Activated T-cell treated with anti-CD3 and anti-CD28 coated beads for 24 hours (primary cell): ENCODE measurements around the gene LDB3.
A peak's percentile ranks its signal among the peaks of the same experiment; 100 is the strongest.

Source experiments
- DNase-seq: peaks from one replicate; pipeline ENCODE4 v3.0.0-alpha.2; 2020; ENCODE audit warnings: low read depth

The LDB3 gene

GRCh38 chr10:86685893-86686632, 17.8 kb downstream of the LDB3 start:
- no peak for DNase-seq

GRCh38 chr10:86686972-86687371, 18.7 kb downstream of the LDB3 start:
- no peak for DNase-seq

GRCh38 chr10:86687750-86688149, 19.4 kb downstream of the LDB3 start:
- no peak for DNase-seq

- peak; percentile 35 for DNase-seq
Observed at GRCh38 chr10:86688398-86688921, 20.1 kb downstream of the LDB3 start.

- no peak for DNase-seq
Observed at GRCh38 chr10:86689146-86689545, 20.8 kb downstream of the LDB3 start.

GRCh38 chr10:86690231-86690630, 21.9 kb downstream of the LDB3 start:
- DNase-seq = no peak

- no peak for DNase-seq
Observed at GRCh38 chr10:86690657-86691084, 22.4 kb downstream of the LDB3 start.

- no peak for DNase-seq
Observed at GRCh38 chr10:86691333-86692022, 23.2 kb downstream of the LDB3 start.

GRCh38 chr10:86692023-86692514, 23.8 kb downstream of the LDB3 start:
- no peak for DNase-seq

- DNase-seq = no peak
Observed at GRCh38 chr10:86692664-86693063, 24.4 kb downstream of the LDB3 start.

- no peak for DNase-seq
Observed at GRCh38 chr10:86693275-86693674, 25.0 kb downstream of the LDB3 start.

- DNase-seq = peak; percentile 4
Observed at GRCh38 chr10:86693721-86694369, 25.5 kb downstream of the LDB3 start.

- no peak for DNase-seq
Observed at GRCh38 chr10:86698207-86698940, 30.1 kb downstream of the LDB3 start.

- no peak for DNase-seq
Observed at GRCh38 chr10:86699125-86699524, 30.8 kb downstream of the LDB3 start.

GRCh38 chr10:86699541-86699940, 31.2 kb downstream of the LDB3 start:
- DNase-seq = no peak

GRCh38 chr10:86699991-86700840, 31.9 kb downstream of the LDB3 start:
- DNase-seq = no peak

GRCh38 chr10:86700851-86701617, 32.7 kb downstream of the LDB3 start:
- no peak for DNase-seq

GRCh38 chr10:86703176-86703575, 34.9 kb downstream of the LDB3 start:
- DNase-seq = no peak

- DNase-seq = no peak
Observed at GRCh38 chr10:86705139-86705538, 36.8 kb downstream of the LDB3 start.

GRCh38 chr10:86705905-86706304, 37.6 kb downstream of the LDB3 start:
- no peak for DNase-seq
